GM23248 (cell line): ENCODE results near the gene CIAO3. TPM values are rescaled to one million over a fixed set of nuclear protein-coding genes. Genes with fewer than 3 reads are reported as not detected.
"Not testable (repeated sequence)": the region's sequence is repeated elsewhere in the genome, so short reads cannot be mapped to it uniquely, and the experiment has no call there.

ENCODE experiments used
- DNase-seq: peaks from one replicate; pipeline ENCODE4 v3.0.0-alpha.2; 2015
- H2AFZ ChIP-seq: fragments of 200-600 bp; sonication (generic); 2 replicates; pipeline ENCODE4 v1.6.1; 2016; ENCODE audit warnings: antibody characterized with exemption
- H3F3A ChIP-seq: fragments of 200-600 bp; sonication (generic); 2 replicates; pipeline ENCODE4 v1.6.1; 2016; ENCODE audit warnings: mild to moderate bottlenecking, antibody characterized with exemption, mixed run types; ENCODE audit not compliant: insufficient read depth
- H3K27ac ChIP-seq: fragments of 200-600 bp; sonication (generic); 2 replicates; pipeline ENCODE4 v1.5.1; 2016; ENCODE audit warnings: mild to moderate bottlenecking
- H3K27me3 ChIP-seq: fragments of 200-600 bp; sonication (generic); replicated peaks from 2 replicates; pipeline ENCODE4 v1.6.1; 2016; ENCODE audit warnings: mild to moderate bottlenecking; ENCODE audit not compliant: insufficient read depth
- H3K36me3 ChIP-seq: fragments of 200-600 bp; sonication (generic); 2 replicates; pipeline ENCODE4 v1.6.1; 2016; ENCODE audit warnings: low read depth, mild to moderate bottlenecking
- H3K4me1 ChIP-seq: fragments of 200-600 bp; sonication (generic); 2 replicates; pipeline ENCODE4 v1.6.1; 2016; ENCODE audit warnings: mild to moderate bottlenecking; ENCODE audit not compliant: insufficient read depth
- H3K4me2 ChIP-seq: fragments of 200-600 bp; sonication (generic); one replicate; pipeline ENCODE4 v1.6.1; 2016; ENCODE audit warnings: mild to moderate bottlenecking; ENCODE audit not compliant: unreplicated experiment
- H3K4me3 ChIP-seq: fragments of 200-600 bp; sonication (generic); 2 replicates; pipeline ENCODE4 v1.5.1; 2016; ENCODE audit warnings: mild to moderate bottlenecking
- H3K79me2 ChIP-seq: fragments of 200-600 bp; sonication (generic); 2 replicates; pipeline ENCODE4 v1.6.1; 2016; ENCODE audit warnings: mild to moderate bottlenecking; ENCODE audit not compliant: insufficient read depth
- H3K9ac ChIP-seq: fragments of 200-600 bp; sonication (generic); 2 replicates; pipeline ENCODE4 v1.6.1; 2016; ENCODE audit warnings: mild to moderate bottlenecking
- H3K9me2 ChIP-seq: fragments of 200-600 bp; sonication (generic); 2 replicates; pipeline ENCODE4 v1.6.1; 2016; ENCODE audit warnings: mixed run types, mild to moderate bottlenecking, moderate library complexity; ENCODE audit not compliant: insufficient read depth
- H3K9me3 ChIP-seq: fragments of 200-600 bp; sonication (generic); one replicate; pipeline ENCODE4 v1.6.1; 2017; ENCODE audit warnings: low read depth
- H4K20me1 ChIP-seq: fragments of 200-600 bp; sonication (generic); 2 replicates; pipeline ENCODE4 v1.6.0; 2016; ENCODE audit not compliant: insufficient read depth
- EZH2 ChIP-seq: fragments of 200-600 bp; sonication (generic); IDR thresholded peaks from 2 replicates; pipeline ENCODE4 v1.6.1; 2018; ENCODE audit warnings: antibody characterized with exemption, mild to moderate bottlenecking; ENCODE audit not compliant: insufficient read depth, poor library complexity, severe bottlenecking
- EZH2phosphoT487 ChIP-seq: fragments of 200-600 bp; sonication (generic); IDR thresholded peaks from 2 replicates; pipeline ENCODE4 v1.6.1; 2018; ENCODE audit warnings: antibody characterized with exemption, moderate library complexity, mild to moderate bottlenecking, low read depth; ENCODE audit not compliant: insufficient read depth
- WGBS, 2 experiments: methylation state at CpG; one replicate each; pipeline ENCODE4 v1.1.6; 2015 to 2017; ENCODE audit warnings: low lambda C conversion rate in 2 of 2, low coverage in 1 of 2; ENCODE audit errors: missing lambda C conversion rate in 2 of 2; 5-methylcytosine and 5-hydroxymethylcytosine counted together
- in situ Hi-C: fragments of 300-500 bp; cut with MboI; formaldehyde crosslinking; loops from 2 replicates; pipeline ENCODE4 v1.15.0; 2020
- polyA plus RNA-seq: library from polyadenylated mRNA; unstranded; fragments of >200 nt; fragmentation: Nextera tagmentation; extraction: Ambion mirVana; gene quantifications from 2 replicates; pipeline ENCODE4 v1.2.1, GENCODE V29; 2016
- total RNA-seq: library from RNA; depleted of rRNA; stranded (reverse); fragments of >200 nt; shearing (Covaris generic); gene quantifications from 2 replicates; pipeline ENCODE4 v1.2.3, GENCODE V29; 2014

CIAO3 gene
- total and polyA plus RNA-seq, 2 experiments from 2014 or later, result 24.5 to 37.5 TPM

- Histone ChIP-seq H3K4me2 (no peak overlapping the region), H3K9me2 (no peaks in the 10 kb centered on the region), H4K20me1 (no peaks in the 10 kb centered on the region), H2AFZ (no peak overlapping the region), H3K4me3 (no peak overlapping the region), H3K4me1 (peaks cover 7% of the 10 kb centered on the region; the same call in 1 of the 2 replicates), H3K27me3 (peaks cover 19% of the 10 kb centered on the region), H3K9me3 (no peaks in the 10 kb centered on the region), H3K79me2 (peaks cover 6% of the 10 kb centered on the region), H3K36me3 (no peaks in the 10 kb centered on the region), H3K9ac (no peak overlapping the region), H3K27ac (no peak overlapping the region), H3F3A (no peaks in the 10 kb centered on the region)
- 1 to 3% methylated on average over 23 to 53 of the region's 64 CpGs for WGBS, 2 experiments
- no peak for DNase-seq
- no peak; the same call in 1 of the 2 replicates for TF ChIP-seq EZH2phosphoT487
- TF ChIP-seq EZH2, result peak; percentile 80
- in situ Hi-C loops, result no loop called here
These were observed 46.5 kb downstream of the CIAO3 start for GRCh38 chr16:694187-694862.

DNA sequence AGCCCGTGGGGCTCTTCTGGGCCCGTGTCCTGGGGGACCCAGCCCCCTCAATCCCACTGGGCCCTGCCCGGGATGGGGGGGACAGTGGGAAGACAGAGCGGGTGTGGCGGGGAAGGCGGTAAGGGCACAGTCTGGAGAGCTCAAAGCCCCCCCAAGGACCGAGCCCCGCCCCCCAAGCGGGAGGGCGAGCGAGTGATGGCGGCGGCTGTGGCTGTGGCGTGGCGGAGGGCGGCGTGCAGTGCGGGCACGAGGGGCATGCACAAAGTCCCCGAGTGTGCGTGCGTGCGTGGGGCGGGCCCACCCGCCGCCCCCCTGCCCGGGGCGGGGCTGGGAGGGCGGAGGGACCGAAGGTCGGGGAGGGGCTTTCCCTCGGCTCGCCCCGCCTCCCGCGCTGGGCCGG is 47.0 kb downstream of the CIAO3 start:
- TF ChIP-seq EZH2phosphoT487 (no peak), EZH2 (no peak)
- Histone ChIP-seq H3K79me2 (peaks cover 11% of the 10 kb centered on the region), H3K9me2 (no peaks in the 10 kb centered on the region), H3K4me2 (no peak overlapping the region), H3K27me3 (peaks cover 19% of the 10 kb centered on the region), H3K9me3 (no peaks in the 10 kb centered on the region), H3K27ac (no peak overlapping the region), H3K4me3 (no peak overlapping the region), H3K36me3 (no peaks in the 10 kb centered on the region), H3K4me1 (peaks cover 8% of the 10 kb centered on the region; the same call in 1 of the 2 replicates), H4K20me1 (no peaks in the 10 kb centered on the region), H2AFZ (no peak overlapping the region), H3K9ac (no peak overlapping the region), H3F3A (no peaks in the 10 kb centered on the region)
- in situ Hi-C loops, result no loop called here
- no peak for DNase-seq
- WGBS, 2 experiments, result 13 to 17% methylated on average over 7 to 22 of the region's 37 CpGs

- H3K9me3 ChIP-seq, result no peaks in the 10 kb centered on the region
- H3K4me1 ChIP-seq, result peaks cover 8% of the 10 kb centered on the region; the same call in 1 of the 2 replicates
- H3K36me3 ChIP-seq, result no peaks in the 10 kb centered on the region
- H3K4me2 ChIP-seq, result no peak overlapping the region
- in situ Hi-C loops, result no loop called here
- H2AFZ ChIP-seq, result no peak overlapping the region
- no peaks in the 10 kb centered on the region for H3K9me2 ChIP-seq
- no peak overlapping the region for H3K27ac ChIP-seq
- WGBS, 2 experiments, result 50 to 55% methylated on average over 17 to 21 of the region's 22 CpGs
- H3K4me3 ChIP-seq, result no peak overlapping the region
- TF ChIP-seq EZH2phosphoT487 (no peak), EZH2 (no peak)
- H3K27me3 ChIP-seq, result peaks cover 19% of the 10 kb centered on the region
- no peak overlapping the region for H3K9ac ChIP-seq
- no peak for DNase-seq
- H3F3A ChIP-seq, result no peaks in the 10 kb centered on the region
- peaks cover 15% of the 10 kb centered on the region for H3K79me2 ChIP-seq
- H4K20me1 ChIP-seq, result no peaks in the 10 kb centered on the region
These were observed 47.4 kb downstream of the CIAO3 start for GRCh38 chr16:693364-693763.

DNA sequence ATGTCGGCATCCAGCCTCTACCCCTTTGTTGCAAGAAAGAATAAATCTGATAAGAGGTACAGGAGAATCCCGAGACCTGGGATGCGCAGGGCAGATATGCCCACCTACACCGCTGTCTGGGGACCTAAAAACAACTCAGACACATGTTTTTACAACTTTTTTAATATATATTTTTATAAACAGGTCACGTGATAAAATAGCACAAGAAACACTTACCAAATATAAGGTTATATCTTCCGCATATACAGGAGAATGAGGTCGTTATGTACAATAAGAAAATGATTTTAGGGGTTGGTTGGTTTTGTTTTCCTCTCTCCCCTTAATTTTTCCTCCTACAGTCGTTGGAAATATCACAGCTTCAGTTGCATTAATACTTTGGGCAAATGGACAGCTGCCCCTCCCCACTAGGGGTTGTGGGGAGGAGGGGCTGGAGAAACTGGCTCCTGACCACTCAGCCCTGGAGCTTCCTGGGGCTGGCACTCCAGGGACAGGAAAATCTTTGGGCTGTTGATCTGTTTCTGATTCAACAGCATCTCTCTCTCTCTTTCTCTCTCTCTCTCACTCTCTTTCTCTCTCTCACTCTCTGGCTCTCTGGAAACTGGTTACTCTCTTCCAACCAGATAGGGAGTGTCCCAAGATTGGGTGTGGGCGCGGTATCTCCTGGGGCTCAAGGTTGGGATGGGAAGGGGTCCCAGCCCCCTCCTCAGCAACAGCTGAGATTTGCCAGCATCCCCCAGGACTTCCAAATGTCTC is 48.3 kb downstream of the CIAO3 start:
- no peaks in the 10 kb centered on the region for H3K36me3 ChIP-seq
- no peaks in the 10 kb centered on the region for H3F3A ChIP-seq
- peaks cover 19% of the 10 kb centered on the region for H3K27me3 ChIP-seq
- H3K4me1 ChIP-seq, result peaks cover 8% of the 10 kb centered on the region; the same call in 1 of the 2 replicates
- H4K20me1 ChIP-seq, result no peaks in the 10 kb centered on the region
- in situ Hi-C loops, result no loop called here
- H3K27ac ChIP-seq, result no peak overlapping the region
- no peak overlapping the region for H2AFZ ChIP-seq
- no peak overlapping the region for H3K4me3 ChIP-seq
- H3K9me3 ChIP-seq, result no peaks in the 10 kb centered on the region
- no peak overlapping the region for H3K9ac ChIP-seq
- TF ChIP-seq EZH2phosphoT487, result no peak
- no peak for TF ChIP-seq EZH2
- H3K79me2 ChIP-seq, result peaks cover 16% of the 10 kb centered on the region
- DNase-seq, result no peak
- H3K4me2 ChIP-seq, result no peak overlapping the region
- 63 to 68% methylated on average over 10 of the region's 10 CpGs for WGBS, 2 experiments
- no peaks in the 10 kb centered on the region for H3K9me2 ChIP-seq

DNA sequence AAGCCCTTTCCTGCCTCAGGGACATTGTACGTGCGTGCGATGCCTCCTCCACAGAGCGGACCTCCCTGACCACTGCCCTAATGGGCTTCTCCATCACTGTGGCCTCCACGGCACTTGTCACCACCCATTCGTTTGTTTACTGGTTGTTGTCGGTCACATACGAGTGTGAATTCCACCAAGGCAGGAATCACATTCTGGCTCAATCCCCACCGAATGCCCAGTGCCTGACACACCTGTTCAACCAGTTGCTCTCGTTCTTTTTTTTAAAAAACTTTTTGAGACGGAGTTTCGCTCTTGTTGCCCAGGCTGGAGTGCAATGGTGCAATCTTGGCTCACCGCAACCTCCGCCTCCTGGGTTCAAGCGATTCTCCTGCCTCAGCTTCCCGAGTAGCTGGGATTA is 49.6 kb downstream of the CIAO3 start:
- H3K9me3 ChIP-seq, H3K9me2 ChIP-seq, H3F3A ChIP-seq, H3K27ac ChIP-seq, DNase-seq, H2AFZ ChIP-seq, in situ Hi-C loops, H3K4me1 ChIP-seq, H3K36me3 ChIP-seq, H4K20me1 ChIP-seq, H3K9ac ChIP-seq, H3K4me3 ChIP-seq, H3K4me2 ChIP-seq: not testable (repeated sequence)
- Histone ChIP-seq H3K27me3 (peaks cover 18% of the 10 kb centered on the region), H3K79me2 (peaks cover 20% of the 10 kb centered on the region)
- 71 to 74% methylated on average over 16 of the region's 16 CpGs for WGBS, 2 experiments
